Activated T-cell treated with anti-CD3 and anti-CD28 coated beads for 48 hours (primary cell): Measurements from ENCODE around the gene ITGB3.

ENCODE experiments used
- DNase-seq: peaks from one replicate; pipeline ENCODE4 v3.0.0-alpha.2; 2020; ENCODE audit warnings: low read depth

Gene ITGB3

DNA sequence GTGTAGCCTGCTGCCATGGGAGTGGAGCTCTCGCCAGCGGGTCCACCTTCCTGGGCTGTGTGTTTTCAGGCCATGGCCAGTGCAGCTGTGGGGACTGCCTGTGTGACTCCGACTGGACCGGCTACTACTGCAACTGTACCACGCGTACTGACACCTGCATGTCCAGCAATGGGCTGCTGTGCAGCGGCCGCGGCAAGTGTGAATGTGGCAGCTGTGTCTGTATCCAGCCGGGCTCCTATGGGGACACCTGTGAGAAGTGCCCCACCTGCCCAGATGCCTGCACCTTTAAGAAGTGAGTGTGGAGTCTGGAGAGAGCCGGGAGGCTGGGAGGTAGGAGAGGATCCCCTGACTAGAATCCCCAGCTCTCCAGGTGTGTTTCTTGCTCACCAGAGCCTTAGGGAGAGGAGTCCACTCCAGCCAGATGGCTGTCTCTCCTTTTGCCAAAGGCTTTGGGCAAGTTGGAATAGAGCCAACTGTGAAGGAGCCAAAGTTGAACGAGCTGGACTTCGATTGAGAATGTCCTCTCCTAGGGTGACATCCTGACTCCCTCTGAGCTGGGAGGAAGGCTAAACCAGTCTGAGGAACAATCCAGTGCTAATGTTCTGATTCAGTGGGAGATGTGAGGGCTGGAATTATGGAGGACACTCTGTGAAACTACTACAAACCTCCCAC is 45.7 kb downstream of the ITGB3 start:
- no peak for DNase-seq

DNA sequence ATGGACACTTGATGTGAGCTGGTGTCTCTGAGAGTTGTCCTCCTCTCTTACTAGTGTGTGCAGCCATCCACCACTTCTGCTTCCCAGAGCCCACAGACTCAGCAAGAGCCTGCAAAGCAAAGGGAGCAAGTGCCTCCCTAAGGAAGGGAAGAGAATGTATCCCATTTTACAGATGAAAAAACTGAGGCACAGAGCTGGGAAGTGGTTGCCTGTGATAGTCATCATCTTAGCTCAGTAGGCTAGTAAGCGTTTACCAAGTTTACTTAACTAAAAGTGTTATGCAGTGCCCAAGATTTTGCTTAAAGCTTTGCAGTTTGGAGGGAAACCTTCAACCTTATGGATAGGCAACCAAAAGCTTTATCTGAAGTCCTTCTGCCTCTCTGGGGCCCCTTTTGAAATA is 47.1 kb downstream of the ITGB3 start:
- DNase-seq, result no peak

DNA sequence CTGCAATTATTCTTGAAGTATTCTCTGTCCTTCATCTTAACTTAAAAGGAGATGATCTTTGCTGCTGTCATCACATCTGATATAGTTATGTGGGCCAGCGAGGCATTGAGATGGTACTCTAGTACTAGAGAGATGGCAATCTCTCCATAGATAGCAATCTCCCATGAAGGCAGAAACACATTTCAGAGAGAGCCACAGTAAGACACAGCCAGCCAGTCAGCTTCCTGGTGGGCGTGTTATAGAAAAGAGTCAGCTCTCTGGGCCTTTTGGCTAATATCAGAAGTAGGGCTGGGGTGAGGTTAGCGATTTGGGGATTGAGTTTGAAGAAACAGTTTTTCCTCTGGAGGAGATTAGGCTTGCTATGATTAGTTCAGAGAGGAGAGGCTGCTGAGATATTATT is 47.5 kb downstream of the ITGB3 start:
- peak; percentile 15 for DNase-seq

DNA sequence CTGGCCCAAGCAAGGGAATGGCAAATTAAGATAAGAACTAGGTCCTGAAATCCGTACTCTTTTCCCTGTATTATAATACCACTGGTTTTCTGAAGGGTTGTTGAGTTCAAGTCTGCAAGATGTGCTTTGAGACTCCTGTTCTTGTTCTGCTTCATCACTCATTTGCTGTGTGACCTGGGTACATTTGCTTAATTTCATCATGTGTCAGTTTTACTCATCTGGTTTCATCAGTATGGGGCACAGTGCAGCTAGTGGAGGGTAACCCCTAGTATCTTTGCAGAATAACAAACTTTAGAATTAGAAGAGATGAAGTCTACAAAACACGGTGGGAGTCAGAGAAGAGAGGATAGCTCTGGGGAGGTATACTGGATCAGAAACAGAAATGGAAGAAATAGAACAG is 48.2 kb downstream of the ITGB3 start:
- no peak for DNase-seq

DNA sequence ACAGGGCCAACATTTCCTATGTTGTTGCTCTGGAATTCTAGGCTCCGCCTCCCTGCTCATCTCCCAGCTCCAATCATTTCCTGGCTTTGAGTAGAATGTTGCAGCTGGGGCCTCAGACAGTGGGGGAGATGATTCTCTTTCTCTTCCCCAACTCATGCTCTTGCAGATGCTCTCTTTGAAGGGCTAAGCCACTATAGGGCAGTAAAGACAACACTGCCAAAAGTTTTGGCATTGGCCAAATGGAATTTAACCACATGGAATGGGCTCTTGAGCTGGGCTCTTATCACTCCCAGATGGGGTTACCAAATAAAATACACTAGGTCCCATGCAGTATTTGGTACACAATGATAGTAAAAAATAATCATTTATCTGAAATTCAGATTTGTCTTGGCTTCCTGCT is 50.6 kb downstream of the ITGB3 start:
- no peak for DNase-seq

DNA sequence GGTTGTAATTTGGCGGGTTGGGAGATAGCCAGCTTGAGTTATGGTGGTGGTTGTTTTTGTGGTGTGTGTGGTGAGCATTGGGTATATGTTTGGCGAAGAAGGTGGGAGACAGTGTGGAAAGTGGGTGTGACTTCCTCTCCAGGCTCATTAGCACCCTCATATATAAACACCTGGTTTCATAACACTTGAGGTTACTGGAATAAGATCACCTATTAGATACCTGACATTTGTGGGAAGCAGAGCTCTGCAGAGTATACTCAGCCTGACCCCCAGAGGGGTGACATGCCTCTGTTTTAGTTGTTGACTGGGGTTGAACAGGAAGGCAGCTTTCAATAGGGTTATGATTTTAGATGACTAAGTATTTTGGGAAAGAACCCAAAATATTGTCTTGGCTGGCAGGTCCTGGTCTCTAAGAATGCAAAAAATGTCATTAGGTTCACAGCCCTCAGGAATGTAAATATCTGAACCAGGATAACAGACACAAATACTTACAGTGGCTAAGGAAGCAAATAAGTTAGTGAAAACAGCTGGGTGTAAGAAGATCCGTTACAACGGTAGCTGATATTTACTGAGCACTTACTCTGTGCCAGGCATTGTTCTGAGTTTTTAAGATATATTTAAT is 51.8 kb downstream of the ITGB3 start:
- no peak for DNase-seq

DNA sequence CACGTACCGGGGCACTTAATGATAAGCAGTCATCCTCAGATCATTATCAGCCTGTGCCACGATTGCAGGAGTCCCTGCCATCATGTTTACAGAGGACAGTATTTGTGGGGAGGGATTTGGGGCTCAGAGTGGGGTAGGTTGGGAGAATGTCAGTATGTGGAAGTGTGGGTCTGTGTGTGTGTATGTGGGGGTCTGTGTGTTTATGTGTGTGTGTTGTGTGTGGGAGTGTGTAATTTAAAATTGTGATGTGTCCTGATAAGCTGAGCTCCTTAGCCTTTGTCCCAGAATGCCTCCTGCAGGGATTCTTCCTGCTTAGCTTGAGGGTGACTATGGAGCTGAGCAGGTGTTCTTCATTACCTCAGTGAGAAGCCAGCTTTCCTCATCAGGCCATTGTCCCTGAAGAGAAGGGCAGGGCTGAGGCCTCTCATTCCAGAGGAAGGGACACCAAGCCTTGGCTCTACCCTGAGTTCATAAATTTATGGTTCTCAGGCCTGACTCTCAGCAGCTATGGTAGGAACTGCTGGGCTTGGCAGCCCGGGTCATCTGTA is 56.6 kb downstream of the ITGB3 start:
- no peak for DNase-seq

DNA sequence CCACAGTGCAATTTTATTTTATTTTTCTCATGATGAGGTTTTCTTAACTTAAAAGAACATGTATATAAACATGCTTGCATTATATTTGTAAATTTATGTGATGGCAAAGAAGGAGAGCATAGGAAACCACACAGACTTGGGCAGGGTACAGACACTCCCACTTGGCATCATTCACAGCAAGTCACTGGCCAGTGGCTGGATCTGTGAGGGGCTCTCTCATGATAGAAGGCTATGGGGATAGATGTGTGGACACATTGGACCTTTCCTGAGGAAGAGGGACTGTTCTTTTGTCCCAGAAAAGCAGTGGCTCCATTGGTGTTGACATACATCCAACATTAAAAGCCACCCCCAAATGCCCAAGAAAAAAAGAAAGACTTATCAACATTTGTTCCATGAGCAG is 57.8 kb downstream of the ITGB3 start:
- no peak for DNase-seq

DNA sequence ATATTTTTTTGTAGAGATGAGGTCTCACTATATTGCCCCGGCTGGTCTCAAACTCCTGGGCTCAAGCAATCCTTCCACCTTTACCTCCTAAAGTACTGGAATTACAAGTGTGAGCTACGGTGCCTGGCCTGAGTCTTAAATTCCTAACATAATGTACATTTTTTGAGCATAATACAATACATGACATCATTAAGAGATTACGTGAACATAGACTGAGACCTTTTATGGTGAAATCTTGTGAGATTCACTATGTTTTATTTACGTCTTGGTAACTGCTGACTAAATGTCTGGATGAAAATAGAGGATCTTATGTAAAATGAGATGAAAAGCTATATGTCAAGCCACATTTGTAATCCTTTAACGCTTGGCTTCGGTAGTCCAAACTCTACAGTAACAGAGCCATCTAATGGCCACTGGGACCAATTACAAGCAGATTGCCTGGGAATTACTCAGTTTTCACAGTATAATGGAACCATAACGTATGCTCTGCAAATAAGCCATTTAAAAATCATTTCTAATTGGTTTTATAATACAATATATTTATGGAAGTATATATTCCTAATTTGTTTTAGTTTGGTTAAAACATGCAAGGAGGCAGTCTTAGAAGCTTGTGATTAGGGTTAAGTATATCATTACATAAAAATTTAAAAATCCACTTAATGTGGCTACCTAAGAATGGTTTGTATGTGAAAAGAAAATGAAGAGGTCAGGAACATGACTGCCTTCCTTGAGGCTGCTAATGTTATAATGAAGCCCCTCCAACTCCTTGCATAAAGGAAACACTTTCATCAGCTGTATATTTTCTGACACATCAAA is 62.0 kb downstream of the ITGB3 start:
- no peak for DNase-seq

DNA sequence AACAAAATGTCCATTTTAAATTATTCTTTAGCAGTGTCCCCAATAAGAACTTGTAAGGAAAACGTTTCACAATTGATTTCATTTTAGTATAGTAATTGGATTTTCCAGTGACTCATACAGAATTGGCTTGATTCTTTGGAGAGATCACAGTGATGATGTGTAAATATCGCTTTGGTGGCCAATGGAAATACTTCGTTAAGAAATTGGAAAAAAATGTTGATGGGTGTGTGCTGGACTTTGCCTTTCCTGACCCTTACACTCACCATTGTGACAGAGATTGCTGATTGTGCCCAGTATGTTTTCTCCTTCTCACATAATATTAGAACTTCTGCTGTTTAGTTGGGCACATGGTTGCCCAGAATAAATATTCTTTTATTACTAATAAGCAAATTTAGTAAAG is 62.7 kb downstream of the ITGB3 start:
- DNase-seq, result no peak

DNA sequence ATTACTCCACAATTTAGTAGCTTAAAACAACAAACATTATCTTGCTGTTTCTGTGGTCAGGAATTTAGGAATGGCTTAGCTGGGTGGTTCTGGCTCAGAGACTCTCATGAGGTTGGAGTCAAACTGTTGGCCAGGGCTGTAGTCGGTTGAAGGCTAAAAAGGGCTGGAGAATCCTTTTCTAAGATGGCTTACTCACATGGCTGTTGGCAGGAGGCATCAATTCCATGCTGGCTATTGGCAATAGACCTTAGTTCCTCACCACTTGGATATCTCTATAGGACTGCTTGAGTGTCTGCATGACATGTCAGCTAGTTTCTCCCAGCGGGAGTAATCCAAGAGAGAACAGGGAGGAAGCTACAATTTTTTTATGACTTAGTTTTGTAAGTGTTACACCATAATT is 63.5 kb downstream of the ITGB3 start:
- DNase-seq, result no peak

DNA sequence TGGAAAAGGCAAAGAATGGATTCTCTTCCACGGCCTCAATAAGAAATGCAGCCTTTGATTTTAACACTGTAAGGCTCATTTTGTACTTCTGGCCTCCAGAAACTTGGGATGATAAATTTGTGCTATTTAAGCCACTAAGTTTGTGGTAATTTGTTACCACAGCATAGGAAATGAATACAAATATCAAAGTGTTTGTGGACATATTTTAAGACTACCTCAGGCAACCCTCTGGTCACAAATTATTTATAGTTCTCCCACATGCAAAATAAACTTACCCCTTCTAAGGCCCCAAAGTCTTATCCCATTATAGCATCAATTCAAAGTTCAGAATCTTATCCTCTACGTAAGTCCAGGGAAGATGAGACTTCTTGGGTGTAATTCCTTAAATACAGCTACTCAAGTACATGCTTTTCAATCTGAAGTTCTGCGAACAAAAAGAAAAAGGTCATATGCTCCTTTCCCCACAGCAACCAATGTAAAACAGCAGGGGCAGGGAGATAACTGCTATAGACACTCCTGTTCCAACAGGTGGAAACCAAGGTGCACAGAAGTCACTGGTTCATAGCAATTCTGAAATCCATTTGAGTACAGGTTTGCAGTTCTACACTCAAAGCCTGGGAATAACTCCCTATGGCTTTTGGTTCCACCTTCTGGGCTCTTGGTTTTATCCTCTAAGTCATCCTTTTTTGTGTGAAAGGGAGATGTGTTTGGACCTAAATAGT is 64.7 kb downstream of the ITGB3 start:
- no peak for DNase-seq

DNA sequence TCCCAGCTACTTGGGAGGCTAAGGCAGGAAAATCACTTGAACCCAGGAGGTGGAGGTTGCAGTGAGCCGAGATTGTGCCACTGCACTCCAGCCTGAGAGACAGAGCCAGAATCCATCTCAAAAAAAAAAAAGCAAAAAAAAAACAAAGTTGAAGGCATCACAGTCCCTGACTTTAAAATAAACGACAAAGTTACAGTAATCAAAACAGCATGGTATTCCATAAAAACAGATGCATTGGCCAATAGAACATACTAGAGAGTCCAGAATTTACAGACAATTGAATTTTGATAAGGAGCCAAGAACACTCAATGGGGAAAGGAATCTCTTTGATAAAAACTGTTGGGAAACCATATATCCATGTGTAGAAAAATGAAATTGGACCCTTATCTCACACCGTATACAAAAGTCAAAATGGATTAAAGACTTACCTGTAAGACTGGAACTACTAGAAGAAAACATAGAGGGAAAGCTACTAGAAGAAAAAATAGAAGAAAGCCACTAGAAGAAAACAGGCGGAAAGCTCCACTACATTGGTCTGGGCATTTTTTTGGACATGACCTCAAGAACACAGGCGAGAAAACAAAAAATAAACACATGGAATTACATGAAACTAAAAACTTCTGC is 67.4 kb downstream of the ITGB3 start:
- no peak for DNase-seq

DNA sequence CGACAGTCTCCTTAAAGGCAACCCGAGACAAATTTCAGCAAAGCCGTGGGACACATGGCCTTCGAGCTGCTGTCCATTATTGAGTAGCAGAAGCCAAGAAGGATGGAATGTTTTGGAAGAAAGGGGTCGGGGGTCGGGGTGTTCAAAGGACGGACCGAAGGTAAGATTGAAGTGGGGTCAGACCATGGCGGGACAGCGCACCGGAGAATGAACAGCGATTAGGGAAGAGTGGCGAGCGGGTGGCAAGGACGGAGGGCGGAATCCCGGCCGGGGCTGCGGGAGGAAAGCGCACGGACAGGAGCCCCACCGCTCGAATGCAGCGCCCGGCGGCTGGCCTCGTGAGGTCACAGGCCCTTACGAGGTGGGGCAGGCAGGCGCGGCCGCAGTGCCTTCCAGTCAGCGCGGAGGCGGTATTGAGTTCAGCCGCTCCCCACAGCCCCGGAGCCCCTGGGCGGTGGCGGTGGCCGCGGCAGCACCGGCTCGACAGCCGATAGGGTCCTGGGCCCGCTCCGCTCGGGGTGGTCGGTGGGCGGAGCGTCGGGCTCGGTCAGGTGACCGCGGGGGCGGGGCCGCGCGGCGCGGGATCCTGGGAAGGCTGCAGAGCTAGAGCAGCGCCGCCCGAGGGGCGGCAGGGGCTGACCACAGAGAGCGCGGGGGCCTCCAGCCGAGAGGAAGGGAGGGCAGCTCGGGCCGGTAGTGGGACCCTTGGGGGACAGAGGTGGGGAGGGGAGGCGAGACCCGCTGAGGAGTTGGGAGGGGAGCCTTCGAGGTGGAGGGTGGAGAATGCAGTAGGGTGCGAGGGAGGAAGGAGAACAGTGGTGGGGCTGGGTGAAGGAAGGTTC is 70.0 kb downstream of the ITGB3 start, which contains the start of gene EFCAB13:
TSS of gene EFCAB13 (plus strand) at position 574 of the 842 bp plus-strand sequence. CDS start 4,399 bp downstream, outside the sequence.
- peak; percentile 76 for DNase-seq

DNA sequence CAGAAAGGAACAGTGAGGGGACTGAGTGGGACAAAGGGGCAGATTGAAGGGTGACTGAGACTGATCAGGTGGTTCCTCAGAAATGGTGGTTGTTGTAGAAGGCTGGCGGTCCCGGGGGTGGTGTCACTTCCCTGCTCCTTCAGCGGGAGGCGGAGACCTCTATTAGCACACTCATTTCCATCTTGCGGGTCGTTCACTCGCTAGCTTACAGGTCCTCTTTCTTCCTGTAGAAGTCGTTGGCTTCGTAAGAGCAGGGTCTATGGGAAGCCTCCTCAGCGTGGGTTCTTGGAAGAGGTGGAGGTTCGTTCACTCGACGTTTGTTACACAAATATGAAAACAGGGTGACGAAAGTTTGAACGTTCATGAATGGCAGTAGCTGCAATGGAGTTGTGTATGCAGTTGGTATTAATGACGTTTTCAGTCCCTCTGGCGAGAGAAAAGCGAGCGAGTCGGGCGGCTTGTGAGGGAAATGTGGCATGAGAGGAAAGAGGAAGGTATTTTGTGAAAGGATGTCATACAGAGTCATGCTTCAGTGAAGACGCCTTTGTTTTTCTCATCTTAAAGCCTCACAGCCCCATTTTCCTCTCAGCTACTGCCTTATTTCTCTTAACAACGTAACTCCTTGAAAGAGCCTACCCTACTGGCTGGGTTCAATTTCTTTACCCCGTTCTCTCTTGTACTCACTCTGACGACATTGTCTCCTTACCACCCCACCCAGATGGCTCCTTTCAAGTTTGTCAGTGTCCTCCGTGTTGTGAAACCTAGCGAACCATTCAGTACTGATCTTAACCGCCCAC is 70.8 kb downstream of the ITGB3 start:
- DNase-seq, result peak; percentile 29

DNA sequence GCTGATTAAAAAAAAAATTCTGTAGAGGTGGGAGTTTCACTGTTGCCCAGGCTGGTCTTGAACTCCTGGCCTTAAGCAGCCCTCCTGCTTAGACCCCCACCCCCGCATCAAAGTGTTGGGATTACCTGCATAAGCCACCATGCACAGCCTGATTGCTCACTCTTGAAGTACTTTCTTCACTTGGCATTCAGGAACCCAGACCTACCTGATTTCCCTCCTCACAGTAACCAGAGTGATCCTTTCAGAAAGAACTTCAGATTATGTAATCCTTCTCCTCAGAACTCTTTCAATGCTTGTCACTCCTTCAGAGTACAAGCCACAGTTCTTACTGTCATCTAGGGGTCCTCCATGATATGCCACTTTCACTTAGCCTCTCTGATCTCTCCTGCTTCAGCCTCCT is 71.5 kb downstream of the ITGB3 start:
- DNase-seq, result no peak

DNA sequence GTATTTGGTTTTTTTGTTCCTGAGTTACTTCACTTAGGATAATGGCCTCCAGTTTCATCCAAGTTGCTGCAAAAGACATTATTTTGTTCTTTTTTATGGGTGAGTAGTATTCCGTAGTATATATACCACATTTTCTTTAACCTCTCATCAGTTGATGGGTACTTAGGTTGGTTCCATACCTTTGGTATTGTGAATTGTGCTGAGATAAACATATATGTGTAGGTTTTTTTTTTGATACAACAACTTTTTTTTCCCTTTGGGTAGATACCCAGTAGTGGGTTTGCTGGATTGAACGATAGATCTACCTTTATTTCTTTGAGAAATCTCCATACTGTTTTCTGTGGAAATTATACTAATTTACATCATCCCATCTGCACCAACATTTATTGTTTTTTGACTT is 76.9 kb downstream of the ITGB3 start:
- no peak for DNase-seq

DNA sequence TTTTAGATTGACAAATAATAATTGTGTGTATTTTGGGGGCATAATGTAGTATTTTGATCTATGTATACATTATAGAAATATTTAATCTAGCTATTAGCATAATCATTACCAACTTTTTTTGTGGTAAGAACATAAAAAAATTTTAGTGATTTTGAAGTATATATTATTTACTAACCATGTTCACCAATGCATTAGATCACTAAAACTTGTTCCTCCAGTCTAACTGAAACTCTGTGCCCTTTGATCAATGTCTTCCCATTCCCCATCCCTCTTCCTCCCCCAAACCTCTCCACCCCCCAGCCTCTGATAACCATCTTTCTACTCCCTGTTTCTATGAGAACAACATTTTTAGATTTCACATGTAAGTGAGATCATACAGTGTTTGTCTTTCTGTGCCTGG is 78.7 kb downstream of the ITGB3 start:
- no peak for DNase-seq

DNA sequence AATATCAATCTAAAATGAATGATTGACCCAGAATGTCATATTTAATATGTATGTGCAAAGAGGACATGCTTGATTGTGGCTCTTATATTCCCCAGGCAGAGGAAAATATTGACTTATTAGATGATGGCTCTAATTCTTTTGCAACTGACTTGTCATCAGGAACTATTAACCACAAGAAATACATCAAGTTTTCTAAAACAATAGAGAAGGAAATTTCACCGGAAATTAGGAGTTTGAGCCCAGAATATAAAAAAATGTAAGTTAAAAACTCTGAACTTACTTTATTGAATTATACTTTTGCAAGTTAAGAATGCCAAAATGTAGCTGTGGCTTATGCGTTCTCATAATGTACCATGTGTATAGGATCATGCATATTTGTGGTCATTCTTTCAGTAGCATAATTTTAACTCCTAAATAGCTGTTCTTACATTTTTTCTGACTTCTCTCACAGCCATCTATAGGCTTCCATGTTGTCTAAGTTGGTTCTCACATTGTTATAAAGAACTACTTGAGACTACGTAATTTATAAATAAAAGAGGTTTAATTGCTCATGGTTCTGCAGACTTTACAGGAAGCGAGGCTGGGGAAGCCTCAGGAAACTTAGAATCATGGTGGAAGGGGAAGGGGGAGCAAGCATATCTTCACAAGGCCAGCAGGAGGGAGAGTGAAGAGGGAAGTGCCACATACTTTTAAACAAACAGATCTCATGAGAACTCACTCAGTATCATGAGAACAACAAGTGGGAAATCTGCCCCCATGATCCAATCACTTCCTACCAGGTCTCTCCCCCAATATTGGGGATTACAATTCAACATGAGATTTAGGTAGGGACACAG is 81.7 kb downstream of the ITGB3 start:
- DNase-seq, result no peak
